HG02938 (cell line): ENCODE results near the gene GNAI3.
A peak's percentile ranks its signal among the peaks of the same experiment; 100 is the strongest.

ENCODE experiments used
- ATAC-seq: cut with Tn5 transposase; IDR thresholded peaks from one replicate; pipeline ENCODE4 v1.9.1; 2021; ENCODE audit warnings: mild to moderate bottlenecking, moderate library complexity; ENCODE audit not compliant: unreplicated experiment

The GNAI3 gene

DNA sequence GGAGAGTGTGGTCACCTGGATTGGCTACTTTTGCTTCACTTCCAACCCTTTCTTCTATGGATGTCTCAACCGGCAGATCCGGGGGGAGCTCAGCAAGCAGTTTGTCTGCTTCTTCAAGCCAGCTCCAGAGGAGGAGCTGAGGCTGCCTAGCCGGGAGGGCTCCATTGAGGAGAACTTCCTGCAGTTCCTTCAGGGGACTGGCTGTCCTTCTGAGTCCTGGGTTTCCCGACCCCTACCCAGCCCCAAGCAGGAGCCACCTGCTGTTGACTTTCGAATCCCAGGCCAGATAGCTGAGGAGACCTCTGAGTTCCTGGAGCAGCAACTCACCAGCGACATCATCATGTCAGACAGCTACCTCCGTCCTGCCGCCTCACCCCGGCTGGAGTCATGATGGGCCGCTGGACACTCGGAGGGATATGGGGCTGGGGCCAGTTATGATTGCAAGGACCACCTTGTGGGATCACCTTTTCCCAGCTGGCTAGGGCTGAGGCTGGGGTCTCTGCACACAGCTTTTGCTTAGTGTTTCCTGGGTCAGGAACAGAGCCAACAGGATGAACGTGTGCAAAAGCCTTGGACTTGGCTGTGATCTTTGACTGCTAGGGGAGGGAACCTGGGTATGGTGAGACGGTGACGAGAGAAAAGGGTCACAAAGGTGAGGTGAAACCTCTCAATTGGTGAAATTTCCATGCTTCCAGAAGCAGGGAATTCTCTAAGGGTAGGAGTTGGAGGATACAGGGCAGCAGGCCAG is 4.3 kb upstream of the GNAI3 start:
- no peak for ATAC-seq

DNA sequence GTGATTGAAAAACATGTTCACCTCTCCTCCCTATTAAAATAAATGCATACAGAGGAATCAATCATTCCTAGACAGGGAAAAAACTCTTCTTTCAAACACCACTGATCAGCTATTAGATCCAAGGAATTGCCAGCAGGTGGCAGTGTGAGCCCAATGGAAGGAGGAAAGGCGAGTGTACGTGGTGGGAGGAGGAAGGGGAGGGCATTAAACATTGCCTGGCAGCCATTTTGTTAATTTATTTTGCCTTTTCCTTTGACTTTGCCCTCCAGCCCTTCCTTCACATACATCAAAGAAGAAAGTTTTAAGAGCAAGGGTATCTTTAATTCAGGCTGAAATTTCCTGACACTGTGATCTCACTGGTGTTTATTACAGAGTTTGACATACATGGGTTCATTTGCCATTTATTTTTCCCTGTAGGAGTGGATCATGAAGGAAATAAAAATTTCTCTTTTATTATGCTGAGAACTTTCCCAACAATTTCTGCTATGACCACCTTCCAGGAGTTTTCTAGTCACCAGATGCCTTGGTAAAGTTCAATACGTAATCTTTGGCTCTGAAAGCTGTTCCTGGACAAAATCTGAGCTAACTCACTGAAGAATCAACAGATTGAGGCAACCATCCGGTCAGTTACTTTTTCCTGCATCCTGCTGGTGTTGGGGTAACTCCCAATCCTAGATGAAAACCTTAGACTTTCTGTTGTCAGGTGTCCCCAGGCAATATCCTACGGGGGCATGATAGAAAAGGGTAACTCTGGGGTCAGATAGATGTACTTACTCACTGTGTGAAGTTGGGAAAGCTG is 1.9 kb upstream of the GNAI3 start:
- peak; percentile 42 for ATAC-seq

DNA sequence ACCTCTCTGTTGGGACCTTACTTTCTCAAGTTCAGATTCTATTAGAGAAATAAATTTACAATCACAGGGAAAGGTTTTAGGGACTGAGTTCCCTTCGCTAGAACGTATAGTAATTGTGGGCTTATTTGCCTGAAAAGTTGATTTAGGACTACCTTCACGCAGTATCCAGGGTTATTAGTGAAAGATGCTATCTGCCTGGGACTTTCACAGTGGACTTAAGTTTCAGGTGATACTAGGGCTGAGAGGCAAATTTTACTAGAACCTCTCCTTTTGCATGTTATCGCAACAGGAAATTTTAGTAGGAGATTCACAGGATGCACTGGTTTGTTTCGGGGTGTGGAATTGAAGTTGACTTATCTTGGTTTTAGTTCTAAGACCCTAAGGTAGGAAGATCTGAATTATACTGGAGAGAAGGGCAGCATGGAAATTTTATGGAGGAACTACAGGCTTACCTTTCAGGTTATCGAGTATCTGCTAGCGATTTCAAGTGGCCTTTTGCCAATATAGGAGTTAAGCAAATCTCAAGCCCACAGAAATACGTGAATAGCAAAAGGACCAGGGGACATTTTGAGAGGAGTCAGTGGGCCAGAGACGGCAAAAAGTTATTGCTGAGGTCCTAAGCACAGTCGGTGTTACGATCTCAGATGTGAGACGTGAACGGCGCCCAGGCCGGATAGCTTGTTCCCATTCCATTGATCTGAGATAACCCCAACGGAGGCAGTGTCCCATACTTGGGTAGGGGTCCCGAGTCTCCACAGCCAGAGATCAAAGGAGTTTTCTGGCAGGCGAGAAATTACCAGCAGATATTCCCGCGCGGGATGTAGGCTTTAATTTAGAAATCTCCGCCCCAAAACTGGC is 723 bp upstream of the GNAI3 start:
- peak; percentile 5 for ATAC-seq

DNA sequence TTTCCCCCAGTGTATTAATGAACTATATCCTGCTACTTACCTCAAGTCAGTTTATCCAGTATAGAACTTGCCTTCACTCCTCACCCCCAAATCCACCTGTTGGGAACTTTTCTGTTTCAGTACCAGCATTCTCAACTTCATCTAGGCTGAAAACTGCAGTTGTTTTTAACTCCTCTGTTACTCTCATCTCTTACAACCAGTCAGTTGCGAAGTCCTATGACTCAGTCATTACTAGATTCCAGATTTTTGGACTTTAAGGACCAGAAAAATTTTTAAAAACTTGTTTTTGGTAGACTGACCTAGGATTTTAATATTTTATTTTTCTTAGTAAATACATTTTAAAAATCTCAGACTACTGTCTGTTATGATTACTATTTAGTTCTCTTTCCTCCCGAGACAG is 8.1 kb downstream of the GNAI3 start:
- ATAC-seq: no peak

DNA sequence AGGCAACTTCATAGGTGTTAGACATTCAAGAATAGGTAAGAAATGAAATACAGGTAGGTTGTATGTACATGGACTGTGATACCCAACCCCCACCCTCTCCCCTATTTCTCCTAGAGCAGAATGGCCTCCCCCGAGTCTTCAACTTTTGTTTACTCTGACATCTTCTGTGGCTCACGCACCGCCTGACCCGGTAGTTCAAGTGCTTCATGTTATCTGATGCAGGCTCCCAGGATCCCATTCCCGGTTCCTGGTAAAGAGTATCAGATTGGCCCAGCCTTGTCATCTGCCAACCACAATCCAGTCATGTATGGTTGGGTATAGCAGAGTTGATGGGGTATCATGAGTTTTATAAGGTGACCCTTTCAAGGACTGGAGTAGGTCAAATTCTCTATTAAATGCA is 9.1 kb downstream of the GNAI3 start:
- ATAC-seq: no peak

DNA sequence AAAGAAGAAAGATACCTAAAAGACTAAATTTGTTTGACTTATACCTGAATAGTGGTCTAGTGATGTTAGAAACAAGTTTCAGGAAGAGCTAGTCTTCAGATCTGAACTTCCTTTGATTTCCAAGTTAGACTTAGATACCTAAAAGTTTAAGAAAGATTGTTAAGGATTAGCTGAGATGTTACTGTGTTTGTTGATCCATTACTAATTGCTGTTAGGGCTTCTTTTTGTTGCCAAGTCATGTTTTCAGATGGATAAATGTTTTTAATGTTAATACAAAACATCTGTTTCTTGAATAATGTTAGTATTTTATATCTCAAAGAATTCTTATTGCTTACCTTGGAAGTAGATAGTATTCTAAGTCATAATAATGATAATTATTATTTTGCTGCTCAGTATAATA is 11.6 kb downstream of the GNAI3 start:
- ATAC-seq: no peak

DNA sequence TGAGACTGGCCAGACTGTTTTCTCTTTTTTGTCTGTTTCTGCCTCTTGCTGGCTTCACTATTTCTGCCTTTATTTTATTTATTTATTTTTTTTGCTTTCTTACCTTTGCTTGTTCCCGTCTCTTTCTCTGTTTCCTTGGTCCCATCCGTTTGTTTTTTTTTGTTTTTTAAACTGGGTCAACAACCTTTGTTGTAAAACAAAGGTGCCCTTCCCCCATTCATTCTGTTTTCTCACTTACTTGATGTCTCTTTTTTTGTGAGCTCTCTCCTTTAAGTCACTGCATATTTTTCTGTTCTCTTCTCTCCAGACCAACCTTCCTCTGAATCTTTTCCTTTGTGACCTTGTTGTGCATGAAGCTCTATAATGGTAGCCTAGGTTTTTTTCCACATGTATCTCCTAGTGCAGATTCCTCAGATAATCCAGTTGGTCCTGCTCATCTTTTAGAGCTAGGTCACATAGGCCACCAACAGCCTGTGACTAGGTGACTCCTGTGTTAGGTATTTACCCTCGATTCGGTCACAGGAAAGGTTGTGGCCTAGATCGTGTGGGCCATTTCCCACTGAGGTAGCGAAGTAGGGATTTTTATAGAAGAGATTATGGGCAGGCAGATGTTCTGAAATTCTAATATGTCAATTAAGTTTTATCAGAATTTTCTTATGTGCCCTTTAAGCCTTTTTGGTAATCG is 15.9 kb downstream of the GNAI3 start:
- no peak for ATAC-seq

DNA sequence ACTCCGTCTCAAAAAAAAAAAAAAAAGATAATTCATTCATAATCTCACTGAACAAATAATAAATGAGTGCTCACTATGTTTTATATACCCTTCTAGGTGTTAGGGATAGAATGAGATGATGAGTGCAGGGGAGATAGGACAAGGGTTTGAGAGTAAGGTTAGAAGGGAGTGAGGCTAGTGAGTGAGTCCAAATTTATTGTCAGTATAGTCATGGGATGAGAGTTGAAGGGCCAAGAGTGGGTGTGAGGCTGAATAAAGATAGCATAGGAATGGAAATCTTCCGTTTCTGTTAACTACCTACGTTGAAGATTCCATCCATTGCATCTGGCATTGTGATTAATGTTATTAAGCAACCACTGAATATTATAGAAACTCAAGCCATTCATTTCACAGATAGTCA is 16.8 kb downstream of the GNAI3 start:
- ATAC-seq: no peak

DNA sequence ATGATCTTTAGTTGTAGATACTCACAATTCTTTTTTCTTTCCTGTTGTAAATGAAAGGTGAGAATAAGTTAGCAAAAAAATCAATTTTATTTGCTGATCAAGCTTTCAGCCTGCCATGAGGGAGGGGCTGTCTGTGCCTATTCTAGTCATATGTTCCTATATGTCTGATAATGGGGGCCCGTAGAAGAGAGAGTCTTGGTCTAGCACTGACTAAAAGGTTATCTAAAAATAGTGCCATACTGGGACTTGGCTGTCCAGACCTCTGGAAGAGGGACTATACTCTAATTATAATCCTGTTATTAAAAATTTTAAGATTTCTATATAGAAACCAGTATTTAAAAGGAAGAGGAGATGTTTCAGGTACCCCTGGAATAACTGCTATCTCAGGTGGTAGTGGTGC is 18.6 kb downstream of the GNAI3 start:
- no peak for ATAC-seq

DNA sequence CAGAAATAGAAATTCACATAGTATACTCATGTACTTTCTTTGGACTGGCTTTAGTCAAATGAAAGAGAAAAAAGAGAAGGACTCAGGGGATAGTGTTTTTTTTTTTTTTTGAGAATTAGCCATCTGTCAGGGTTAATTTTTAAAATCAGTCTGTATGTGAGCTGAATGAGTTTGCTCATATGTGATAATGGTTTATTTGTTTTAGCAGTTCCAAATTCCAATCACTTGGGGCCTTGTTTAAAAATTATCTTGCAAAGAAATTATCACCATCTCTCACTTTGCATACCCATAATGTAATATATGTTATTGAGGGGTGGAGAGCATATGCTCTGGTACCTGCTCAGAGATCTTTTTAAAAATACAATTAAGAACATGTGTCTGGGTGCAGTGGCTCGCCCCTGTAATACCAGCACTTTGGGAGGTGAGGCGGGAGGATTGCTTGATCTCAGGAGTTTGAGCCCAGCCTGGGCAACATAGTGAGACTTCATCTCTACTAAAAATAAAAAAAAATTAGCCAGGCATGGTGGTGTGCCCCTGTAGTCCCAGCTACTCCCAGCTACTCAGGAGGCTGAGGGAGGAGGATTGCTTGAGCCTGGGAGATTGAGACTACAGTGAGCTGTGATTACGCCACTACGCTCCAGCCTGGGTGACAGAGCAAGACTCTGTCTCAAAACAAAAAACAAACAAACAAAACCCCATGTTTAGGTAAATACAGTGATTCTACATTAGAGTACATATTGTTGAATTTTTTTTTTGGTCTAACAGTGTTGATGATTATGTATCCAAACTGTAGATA is 19.7 kb downstream of the GNAI3 start:
- ATAC-seq: no peak

DNA sequence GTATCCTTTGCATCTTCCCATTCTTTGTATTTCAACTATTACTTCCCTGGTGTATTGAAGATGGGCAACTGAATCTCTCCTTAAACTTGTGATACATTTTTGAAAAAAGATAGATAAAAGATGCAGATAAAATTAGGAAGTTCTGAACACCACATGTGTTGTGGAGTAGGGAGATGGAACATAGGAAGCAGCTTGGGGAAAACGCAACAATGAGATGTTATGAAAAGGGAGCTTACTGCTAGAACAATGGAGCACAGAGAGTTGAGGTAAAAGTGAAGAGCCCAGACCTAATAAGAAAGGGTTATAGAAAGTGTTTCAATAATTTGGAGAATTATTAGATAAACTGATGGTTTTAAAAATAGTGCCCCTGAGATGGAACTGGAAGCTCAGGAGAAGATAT is 20.9 kb downstream of the GNAI3 start:
- no peak for ATAC-seq

DNA sequence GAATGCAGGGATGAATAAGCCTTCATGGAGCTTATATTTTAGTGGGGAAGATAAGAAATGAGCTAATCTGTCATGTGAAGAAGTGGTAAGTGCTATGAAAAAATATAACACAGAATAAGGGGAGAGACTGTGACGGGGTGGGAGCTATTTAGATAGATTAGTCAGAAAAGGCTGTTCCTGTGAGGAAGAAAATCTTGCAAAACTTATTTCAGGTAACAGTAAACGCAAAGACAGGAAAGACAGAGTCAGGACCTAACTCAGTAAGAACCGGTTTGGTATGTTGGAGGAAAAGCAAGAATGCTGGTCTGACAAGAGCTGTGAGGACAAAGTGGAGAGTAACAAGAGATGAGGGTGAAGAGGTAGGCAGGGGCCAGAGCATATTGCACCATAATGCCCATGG is 22.0 kb downstream of the GNAI3 start:
- no peak for ATAC-seq

DNA sequence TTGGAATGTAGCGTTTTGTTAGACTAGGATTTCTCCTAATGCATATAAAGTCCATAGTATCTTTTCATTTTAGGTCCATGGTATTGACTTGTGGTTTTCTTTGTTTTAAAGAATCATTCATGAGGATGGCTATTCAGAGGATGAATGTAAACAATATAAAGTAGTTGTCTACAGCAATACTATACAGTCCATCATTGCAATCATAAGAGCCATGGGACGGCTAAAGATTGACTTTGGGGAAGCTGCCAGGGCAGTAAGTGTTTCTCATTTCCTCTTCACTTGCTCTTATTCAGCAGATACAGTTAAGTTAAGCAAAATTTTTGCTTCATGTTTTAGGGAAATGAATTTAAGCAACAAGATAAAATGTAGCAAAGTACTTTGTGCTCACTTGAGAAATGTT is 25.4 kb downstream of the GNAI3 start:
- ATAC-seq: no peak

DNA sequence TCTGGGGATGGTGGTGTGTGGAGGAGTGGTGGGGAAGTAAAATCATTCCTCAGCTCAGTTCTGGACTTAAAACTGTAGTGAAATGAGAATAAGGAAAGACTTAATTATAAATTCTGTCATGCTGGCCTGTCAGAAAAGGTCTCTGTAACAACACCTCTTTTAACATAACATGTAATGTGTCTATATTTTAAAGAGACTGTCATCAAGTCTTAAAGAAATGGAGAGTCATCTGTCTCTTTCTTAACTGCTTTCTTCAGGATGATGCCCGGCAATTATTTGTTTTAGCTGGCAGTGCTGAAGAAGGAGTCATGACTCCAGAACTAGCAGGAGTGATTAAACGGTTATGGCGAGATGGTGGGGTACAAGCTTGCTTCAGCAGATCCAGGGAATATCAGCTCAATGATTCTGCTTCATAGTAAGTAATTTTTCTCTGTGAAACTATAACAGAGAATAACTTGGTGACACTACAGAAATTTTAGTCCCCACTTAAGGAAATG is 30.6 kb downstream of the GNAI3 start:
- ATAC-seq: no peak

DNA sequence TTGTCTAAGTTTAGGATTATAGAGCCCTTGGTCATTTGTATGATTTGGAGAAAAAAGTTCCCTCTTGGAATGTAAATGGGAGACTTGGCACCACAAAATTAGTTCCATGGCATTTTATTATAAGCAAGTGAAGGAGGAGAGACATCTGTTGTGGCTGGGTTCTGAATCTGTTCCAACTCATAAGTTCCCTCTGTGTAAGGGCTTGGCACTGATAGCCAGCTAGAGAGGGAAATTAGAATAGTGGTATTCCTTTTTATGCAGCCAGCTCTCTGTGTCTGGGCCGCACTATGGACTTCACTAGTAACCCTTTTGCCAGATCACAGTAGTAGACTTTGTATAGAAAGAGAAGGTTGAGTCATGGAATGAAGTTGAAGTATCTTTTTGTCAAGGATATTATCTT is 31.1 kb downstream of the GNAI3 start:
- ATAC-seq: no peak

DNA sequence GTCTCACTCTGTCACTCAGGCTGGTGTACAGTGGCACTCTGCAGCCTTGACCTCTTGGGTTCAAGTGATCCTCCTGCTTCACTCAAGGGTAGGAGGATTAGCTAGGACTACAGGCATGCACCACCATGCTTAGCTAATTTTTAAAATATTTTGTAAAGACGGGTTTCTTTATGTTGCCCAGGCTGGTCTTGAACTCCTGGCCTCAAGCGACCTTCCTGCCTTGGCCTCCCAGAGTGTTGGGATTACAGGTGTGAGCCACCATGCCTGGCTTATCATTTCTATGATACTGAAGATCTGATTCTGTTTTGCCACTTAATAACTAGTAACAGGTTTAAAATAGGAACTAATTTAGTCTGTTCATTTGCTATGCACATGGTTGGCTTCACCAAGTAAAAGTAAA is 33.6 kb downstream of the GNAI3 start:
- ATAC-seq: no peak

DNA sequence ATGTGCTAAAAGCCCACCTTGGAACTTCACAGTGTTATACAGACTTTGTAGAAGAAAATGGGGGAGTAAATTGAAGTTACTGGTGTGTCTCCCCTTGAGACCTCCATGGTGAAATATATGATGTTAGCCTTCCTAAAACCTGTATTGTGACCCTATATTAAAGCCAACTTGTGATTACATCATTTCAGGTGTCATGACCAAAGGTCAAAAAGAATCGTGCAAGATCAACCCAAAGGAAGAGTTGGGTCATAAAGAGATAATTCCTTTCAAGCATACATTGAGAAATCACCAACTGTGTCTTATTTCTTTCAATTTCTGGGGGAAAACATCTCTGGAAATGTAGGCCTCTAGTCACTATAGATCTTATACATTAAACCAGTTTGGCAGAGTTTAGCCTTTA is 36.4 kb downstream of the GNAI3 start:
- no peak for ATAC-seq

DNA sequence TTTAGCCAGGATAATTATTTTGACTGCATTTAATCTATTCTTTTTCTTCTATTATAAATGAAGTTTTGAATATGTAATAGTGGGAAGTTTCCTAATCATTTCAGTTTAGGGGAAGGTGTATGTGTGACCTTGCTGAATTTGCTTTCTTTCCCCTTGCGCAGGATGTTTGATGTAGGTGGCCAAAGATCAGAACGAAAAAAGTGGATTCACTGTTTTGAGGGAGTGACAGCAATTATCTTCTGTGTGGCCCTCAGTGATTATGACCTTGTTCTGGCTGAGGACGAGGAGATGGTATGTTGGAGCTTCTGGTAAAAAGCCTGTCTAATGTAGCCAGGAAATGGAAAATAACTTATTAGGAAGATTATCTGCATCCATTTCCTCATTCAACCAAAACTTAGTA is 37.6 kb downstream of the GNAI3 start:
- ATAC-seq: no peak

DNA sequence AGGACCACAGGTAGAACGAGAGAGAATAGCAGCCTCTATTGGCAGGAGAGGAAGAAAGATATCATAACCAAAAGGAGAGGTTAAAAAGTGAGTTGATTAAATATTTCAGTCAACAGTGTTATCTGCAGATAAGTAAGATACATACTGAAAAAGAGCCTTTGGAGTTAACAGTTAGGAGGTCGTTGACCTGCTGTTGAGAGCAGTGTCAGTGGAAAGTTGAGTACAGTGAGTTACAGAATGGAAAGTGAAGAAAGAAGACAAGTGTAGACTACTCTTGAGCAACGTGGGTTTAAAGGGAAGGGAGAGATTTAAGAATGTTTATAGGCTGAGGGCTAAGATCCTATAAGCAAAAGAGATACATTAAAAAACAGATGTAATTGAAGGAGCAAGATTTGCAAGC is 40.8 kb downstream of the GNAI3 start:
- ATAC-seq: no peak

DNA sequence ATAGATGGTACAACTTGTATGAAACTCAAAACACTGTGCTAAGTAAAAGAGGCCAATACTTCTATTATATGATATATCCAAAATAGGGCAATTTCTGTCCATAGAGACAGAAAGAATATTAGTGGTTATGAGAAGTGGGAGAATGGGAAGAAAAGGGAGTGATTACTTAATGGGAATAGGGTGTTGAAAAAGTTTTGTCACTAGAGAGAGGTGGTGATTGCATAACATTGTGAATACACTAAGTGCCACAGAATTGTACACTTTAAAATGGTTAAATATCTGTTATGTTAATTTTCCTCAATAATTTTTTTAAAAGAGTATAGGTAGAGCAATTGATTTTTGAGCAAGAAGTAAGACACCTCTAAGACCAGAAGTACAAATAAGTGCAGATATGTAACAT is 41.3 kb downstream of the GNAI3 start:
- ATAC-seq: no peak
